ENCODE results near the gene PM20D1. TPM values are rescaled to one million over a fixed set of nuclear protein-coding genes. Genes with fewer than 3 reads are reported as not detected.

Gene PM20D1
- total RNA-seq, 1 donor from 2014 or later: not detected

DNA sequence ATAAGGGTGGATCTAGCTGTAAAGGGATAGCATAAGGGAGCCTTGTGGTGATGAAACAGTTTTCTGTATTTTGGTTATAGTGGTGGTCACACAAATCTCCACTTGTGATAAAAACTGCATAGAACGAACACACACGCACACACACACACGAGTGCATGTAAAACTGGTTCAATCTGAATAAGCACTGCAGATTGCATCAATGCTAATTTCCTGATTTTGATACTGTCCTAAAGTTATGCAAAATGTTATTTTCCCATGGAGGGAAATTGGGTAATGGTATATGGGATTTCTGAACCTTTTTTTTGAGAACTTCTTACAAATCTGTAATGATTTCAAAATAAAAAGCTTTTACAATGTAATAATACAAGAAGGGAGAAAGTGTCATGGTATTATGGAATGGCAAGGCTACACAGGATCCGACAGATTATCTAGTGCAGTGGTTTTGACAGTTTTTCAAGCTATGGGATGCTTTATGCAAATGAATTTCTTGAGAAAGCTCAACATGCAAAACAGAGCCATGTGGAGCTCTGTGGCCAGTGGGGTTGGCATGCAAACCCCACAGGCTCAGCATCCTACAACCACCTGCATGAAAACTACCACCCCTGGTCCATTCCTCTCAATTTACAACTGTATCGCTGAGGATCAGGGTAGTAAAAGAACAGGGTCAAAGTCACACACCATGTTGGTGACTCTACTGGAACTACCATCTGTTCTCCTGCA is 55.8 kb downstream of the PM20D1 start:
- no peaks in the 10 kb centered on the region for H3K9me3 ChIP-seq (ENCODE audit: insufficient read depth, low read depth, low read length)
- no peak overlapping the region for H2AFZ ChIP-seq (ENCODE audit: low read depth, low read length)
- H3K27me3 ChIP-seq (ENCODE audit: insufficient read depth, low read length): no peaks in the 10 kb centered on the region
- H3K4me3 ChIP-seq (ENCODE audit: insufficient read depth, low read depth, low read length): no peak overlapping the region
- DNase-seq (ENCODE audit: low read depth) (no peak), FAIRE-seq (no peak)
- H3K27ac ChIP-seq (ENCODE audit: low read depth, low read length): no peak overlapping the region
- H3K27me3 Mint-ChIP-seq (ENCODE audit: low read depth, unreplicated experiment): no peaks in the 10 kb centered on the region
- no peak overlapping the region for H3K9ac ChIP-seq (ENCODE audit: low read length)
- H3K79me2 ChIP-seq (ENCODE audit: insufficient read depth, low read length): no peaks in the 10 kb centered on the region
- no peak for TF ChIP-seq EZH2 (IDR thresholded peaks at IDR 0.05; ENCODE audit: insufficient read depth, low read length)
- no peak for TF ChIP-seq CTCF (IDR thresholded peaks at IDR 0.05; ENCODE audit: insufficient read depth, low read depth, low read length)
- peaks cover 16% of the 10 kb centered on the region for H3K36me3 ChIP-seq (ENCODE audit: insufficient read depth, low read length)
- H3K4me1 ChIP-seq (ENCODE audit: insufficient read depth, low read length): no peaks in the 10 kb centered on the region
- H3K27ac Mint-ChIP-seq (ENCODE audit: unreplicated experiment): no peak overlapping the region
- H3K9me3 Mint-ChIP-seq (ENCODE audit: unreplicated experiment): no peaks in the 10 kb centered on the region
- H3K4me2 ChIP-seq (ENCODE audit: low read length): no peak overlapping the region
- H4K20me1 ChIP-seq (ENCODE audit: insufficient read depth, low read length): no peaks in the 10 kb centered on the region
- no peaks in the 10 kb centered on the region for H3K4me1 Mint-ChIP-seq (ENCODE audit: low read depth, unreplicated experiment)
- H3K36me3 Mint-ChIP-seq (ENCODE audit: low read depth, unreplicated experiment): peaks cover 34% of the 10 kb centered on the region
- no peak overlapping the region for H3K4me3 Mint-ChIP-seq (ENCODE audit: unreplicated experiment)

GRCh38 chr1:205792961-205793673 is 56.8 kb downstream of the PM20D1 start:
- Mint-ChIP-seq H3K4me1 (ENCODE audit: low read depth, unreplicated experiment) (no peaks in the 10 kb centered on the region), H3K4me3 (ENCODE audit: unreplicated experiment) (no peak overlapping the region), H3K9me3 (ENCODE audit: unreplicated experiment) (no peaks in the 10 kb centered on the region), H3K27me3 (ENCODE audit: low read depth, unreplicated experiment) (no peaks in the 10 kb centered on the region), H3K36me3 (ENCODE audit: low read depth, unreplicated experiment) (peaks cover 25% of the 10 kb centered on the region), H3K27ac (ENCODE audit: unreplicated experiment) (no peak overlapping the region)
- Histone ChIP-seq H3K4me2 (ENCODE audit: low read length) (no peak overlapping the region), H3K27me3 (ENCODE audit: insufficient read depth, low read length) (no peaks in the 10 kb centered on the region), H3K4me3 (ENCODE audit: insufficient read depth, low read depth, low read length) (no peak overlapping the region), H3K27ac (ENCODE audit: low read depth, low read length) (no peak overlapping the region), H4K20me1 (ENCODE audit: insufficient read depth, low read length) (no peaks in the 10 kb centered on the region), H3K9ac (ENCODE audit: low read length) (no peak overlapping the region), H3K9me3 (ENCODE audit: insufficient read depth, low read depth, low read length) (no peaks in the 10 kb centered on the region), H3K79me2 (ENCODE audit: insufficient read depth, low read length) (no peaks in the 10 kb centered on the region), H3K4me1 (ENCODE audit: insufficient read depth, low read length) (no peaks in the 10 kb centered on the region), H2AFZ (ENCODE audit: low read depth, low read length) (no peak overlapping the region), H3K36me3 (ENCODE audit: insufficient read depth, low read length) (peaks cover 12% of the 10 kb centered on the region)
- TF ChIP-seq CTCF (IDR thresholded peaks at IDR 0.05; ENCODE audit: insufficient read depth, low read depth, low read length): no peak
- no peak for TF ChIP-seq EZH2 (IDR thresholded peaks at IDR 0.05; ENCODE audit: insufficient read depth, low read length)
- FAIRE-seq: no peak
- DNase-seq (ENCODE audit: low read depth): no peak

GRCh38 chr1:205792481-205792881 is 57.5 kb downstream of the PM20D1 start:
- Histone ChIP-seq H4K20me1 (ENCODE audit: insufficient read depth, low read length) (no peaks in the 10 kb centered on the region), H3K79me2 (ENCODE audit: insufficient read depth, low read length) (no peaks in the 10 kb centered on the region), H2AFZ (ENCODE audit: low read depth, low read length) (no peak overlapping the region), H3K36me3 (ENCODE audit: insufficient read depth, low read length) (peaks cover 10% of the 10 kb centered on the region), H3K9me3 (ENCODE audit: insufficient read depth, low read depth, low read length) (no peaks in the 10 kb centered on the region), H3K4me3 (ENCODE audit: insufficient read depth, low read depth, low read length) (no peak overlapping the region), H3K27me3 (ENCODE audit: insufficient read depth, low read length) (no peaks in the 10 kb centered on the region), H3K4me2 (ENCODE audit: low read length) (no peak overlapping the region), H3K9ac (ENCODE audit: low read length) (no peak overlapping the region), H3K27ac (ENCODE audit: low read depth, low read length) (no peak overlapping the region), H3K4me1 (ENCODE audit: insufficient read depth, low read length) (no peaks in the 10 kb centered on the region)
- Mint-ChIP-seq H3K27ac (ENCODE audit: unreplicated experiment) (no peak overlapping the region), H3K9me3 (ENCODE audit: unreplicated experiment) (no peaks in the 10 kb centered on the region), H3K4me1 (ENCODE audit: low read depth, unreplicated experiment) (no peaks in the 10 kb centered on the region), H3K27me3 (ENCODE audit: low read depth, unreplicated experiment) (no peaks in the 10 kb centered on the region), H3K4me3 (ENCODE audit: unreplicated experiment) (no peak overlapping the region), H3K36me3 (ENCODE audit: low read depth, unreplicated experiment) (peaks cover 19% of the 10 kb centered on the region)
- DNase-seq (ENCODE audit: low read depth): no peak
- no peak for FAIRE-seq
- TF ChIP-seq CTCF (IDR thresholded peaks at IDR 0.05; ENCODE audit: insufficient read depth, low read depth, low read length): no peak
- TF ChIP-seq EZH2 (IDR thresholded peaks at IDR 0.05; ENCODE audit: insufficient read depth, low read length): no peak
